ENCODE measurements around the gene LRP3. TPM values are rescaled to one million over a fixed set of nuclear protein-coding genes. Genes with fewer than 3 reads are reported as not detected.
A peak's percentile ranks its signal among the peaks of the same experiment; 100 is the strongest.
"Not testable (repeated sequence)": the region's sequence is repeated elsewhere in the genome, so short reads cannot be mapped to it uniquely, and the experiment has no call there.

Gene LRP3
- total RNA-seq (2014; rRNA removed; shearing (Covaris generic)): 0.68 and 0.72 TPM in 2 replicates

- no peak for DNase-seq (ENCODE audit: low read depth)
These were observed at the start of gene LRP3 for GRCh38 chr19:33193865-33194362. Gene LRP3 (plus strand): TSS chr19:33194330. CDS start chr19:33194786, 456 bp downstream.

- DNase-seq (ENCODE audit: low read depth): no peak
These were observed 47.9 kb upstream of the LRP3 start for GRCh38 chr19:33146209-33146608.

GRCh38 chr19:33147538-33147937 lies 46.6 kb upstream of the LRP3 start:
- DNase-seq (ENCODE audit: low read depth): no peak

- DNase-seq (ENCODE audit: low read depth): no peak
These were observed 43.1 kb upstream of the LRP3 start for GRCh38 chr19:33150852-33151518.

GRCh38 chr19:33152176-33152575 lies 42.0 kb upstream of the LRP3 start:
- DNase-seq (ENCODE audit: low read depth): no peak

- DNase-seq (ENCODE audit: low read depth): not testable (repeated sequence)
These were observed 41.5 kb upstream of the LRP3 start for GRCh38 chr19:33152625-33153024.

GRCh38 chr19:33154313-33154712 lies 39.8 kb upstream of the LRP3 start:
- DNase-seq (ENCODE audit: low read depth): not testable (repeated sequence)

GRCh38 chr19:33156334-33156733 lies 37.8 kb upstream of the LRP3 start:
- DNase-seq (ENCODE audit: low read depth): peak; percentile 50

GRCh38 chr19:33157906-33158305 lies 36.2 kb upstream of the LRP3 start:
- no peak for DNase-seq (ENCODE audit: low read depth)

GRCh38 chr19:33158365-33158764 lies 35.8 kb upstream of the LRP3 start:
- no peak for DNase-seq (ENCODE audit: low read depth)

- no peak for DNase-seq (ENCODE audit: low read depth)
These were observed 35.0 kb upstream of the LRP3 start for GRCh38 chr19:33159149-33159548.

- DNase-seq (ENCODE audit: low read depth): no peak
These were observed 34.2 kb upstream of the LRP3 start for GRCh38 chr19:33159893-33160292.

GRCh38 chr19:33161201-33161600 lies 32.9 kb upstream of the LRP3 start:
- no peak for DNase-seq (ENCODE audit: low read depth)

GRCh38 chr19:33163481-33163880 lies 30.6 kb upstream of the LRP3 start:
- DNase-seq (ENCODE audit: low read depth): no peak

GRCh38 chr19:33166037-33166436 lies 28.1 kb upstream of the LRP3 start:
- peak; percentile 31 for DNase-seq (ENCODE audit: low read depth)

- no peak for DNase-seq (ENCODE audit: low read depth)
These were observed 26.7 kb upstream of the LRP3 start for GRCh38 chr19:33167438-33167837.

- DNase-seq (ENCODE audit: low read depth): no peak
These were observed 25.6 kb upstream of the LRP3 start for GRCh38 chr19:33168528-33168927.

- no peak for DNase-seq (ENCODE audit: low read depth)
These were observed 22.8 kb upstream of the LRP3 start for GRCh38 chr19:33171222-33171795.

GRCh38 chr19:33171916-33172359 lies 22.2 kb upstream of the LRP3 start:
- DNase-seq (ENCODE audit: low read depth): peak; percentile 77

- DNase-seq (ENCODE audit: low read depth): no peak
These were observed 19.9 kb upstream of the LRP3 start for GRCh38 chr19:33174186-33174585.

GRCh38 chr19:33175156-33175782 lies 18.9 kb upstream of the LRP3 start:
- no peak for DNase-seq (ENCODE audit: low read depth)

GRCh38 chr19:33175886-33176669 lies 18.1 kb upstream of the LRP3 start:
- DNase-seq (ENCODE audit: low read depth): peak; percentile 39

Data from RPMI7951 (cell line).